IMR-90 (cell line): ENCODE measurements around the gene OARD1.

ENCODE experiments used
- BHLHE40 ChIP-seq: fragments of 150-350 bp; IDR thresholded peaks from 2 replicates; pipeline ENCODE4 v1.6.1; 2016; ENCODE audit warnings: mild to moderate bottlenecking, low read depth, low read length
- MAFK ChIP-seq: IDR thresholded peaks from 2 replicates; pipeline ENCODE4 v1.6.1; 2012; ENCODE audit warnings: low read depth, low read length, improper control_type of control experiment
- MXI1 ChIP-seq: IDR thresholded peaks from 2 replicates; pipeline ENCODE4 v1.6.1; 2012; ENCODE audit warnings: low read depth, mild to moderate bottlenecking, low read length, moderate library complexity, borderline replicate concordance
- POLR2A ChIP-seq: IDR thresholded peaks from 2 replicates; pipeline ENCODE4 v1.6.1; 2012; ENCODE audit warnings: mild to moderate bottlenecking, low read depth, low read length
- RAD21 ChIP-seq: IDR thresholded peaks from 2 replicates; pipeline ENCODE4 v1.6.1; 2012; ENCODE audit warnings: low read length, improper control_type of control experiment
- RCOR1 ChIP-seq: IDR thresholded peaks from 2 replicates; pipeline ENCODE4 v1.6.1; 2012; ENCODE audit warnings: mild to moderate bottlenecking, low read length, improper control_type of control experiment; ENCODE audit not compliant: insufficient replicate concordance
- TF ChIP-seq, protein P1 (sequence below): conservative IDR thresholded peaks from 2 replicates; pipeline ENCODE4 v1.5.1; 2012; ENCODE audit warnings: mild to moderate bottlenecking, low read depth, low read length, improper control_type of control experiment
- TF ChIP-seq, protein P2 (sequence below): fragments of 150-350 bp; IDR thresholded peaks from 2 replicates; pipeline ENCODE4 v1.6.1; 2016; ENCODE audit warnings: low read depth, mild to moderate bottlenecking, low read length, moderate library complexity, borderline replicate concordance

DNA sequence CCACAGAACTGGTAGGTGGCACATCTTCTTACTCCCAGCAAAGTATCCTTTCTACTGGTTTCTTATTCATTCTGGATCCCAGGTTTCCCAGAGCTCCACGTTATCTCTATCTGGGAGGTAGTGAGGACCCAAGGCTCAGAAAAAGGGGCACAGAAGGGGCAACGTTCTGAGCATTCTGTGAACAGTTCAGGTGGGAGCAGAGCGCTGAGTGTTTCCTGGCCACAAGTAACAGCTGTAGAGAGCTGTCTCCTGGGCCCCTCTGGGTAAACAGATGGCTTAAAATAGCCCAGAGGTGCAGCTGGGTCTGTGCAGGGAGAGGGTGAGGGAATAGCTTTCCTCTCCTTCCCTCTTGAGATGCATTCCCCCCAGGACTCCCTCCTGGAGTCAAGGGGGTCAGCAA is 17.0 kb downstream of the OARD1 start:
- TF ChIP-seq, protein P1, sequence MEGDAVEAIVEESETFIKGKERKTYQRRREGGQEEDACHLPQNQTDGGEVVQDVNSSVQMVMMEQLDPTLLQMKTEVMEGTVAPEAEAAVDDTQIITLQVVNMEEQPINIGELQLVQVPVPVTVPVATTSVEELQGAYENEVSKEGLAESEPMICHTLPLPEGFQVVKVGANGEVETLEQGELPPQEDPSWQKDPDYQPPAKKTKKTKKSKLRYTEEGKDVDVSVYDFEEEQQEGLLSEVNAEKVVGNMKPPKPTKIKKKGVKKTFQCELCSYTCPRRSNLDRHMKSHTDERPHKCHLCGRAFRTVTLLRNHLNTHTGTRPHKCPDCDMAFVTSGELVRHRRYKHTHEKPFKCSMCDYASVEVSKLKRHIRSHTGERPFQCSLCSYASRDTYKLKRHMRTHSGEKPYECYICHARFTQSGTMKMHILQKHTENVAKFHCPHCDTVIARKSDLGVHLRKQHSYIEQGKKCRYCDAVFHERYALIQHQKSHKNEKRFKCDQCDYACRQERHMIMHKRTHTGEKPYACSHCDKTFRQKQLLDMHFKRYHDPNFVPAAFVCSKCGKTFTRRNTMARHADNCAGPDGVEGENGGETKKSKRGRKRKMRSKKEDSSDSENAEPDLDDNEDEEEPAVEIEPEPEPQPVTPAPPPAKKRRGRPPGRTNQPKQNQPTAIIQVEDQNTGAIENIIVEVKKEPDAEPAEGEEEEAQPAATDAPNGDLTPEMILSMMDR, result no peak
- TF ChIP-seq RAD21 (no peak), RCOR1 (no peak), POLR2A (no peak), BHLHE40 (no peak), MAFK (no peak), MXI1 (no peak)
- TF ChIP-seq, protein P2, sequence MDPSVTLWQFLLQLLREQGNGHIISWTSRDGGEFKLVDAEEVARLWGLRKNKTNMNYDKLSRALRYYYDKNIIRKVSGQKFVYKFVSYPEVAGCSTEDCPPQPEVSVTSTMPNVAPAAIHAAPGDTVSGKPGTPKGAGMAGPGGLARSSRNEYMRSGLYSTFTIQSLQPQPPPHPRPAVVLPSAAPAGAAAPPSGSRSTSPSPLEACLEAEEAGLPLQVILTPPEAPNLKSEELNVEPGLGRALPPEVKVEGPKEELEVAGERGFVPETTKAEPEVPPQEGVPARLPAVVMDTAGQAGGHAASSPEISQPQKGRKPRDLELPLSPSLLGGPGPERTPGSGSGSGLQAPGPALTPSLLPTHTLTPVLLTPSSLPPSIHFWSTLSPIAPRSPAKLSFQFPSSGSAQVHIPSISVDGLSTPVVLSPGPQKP, result no peak
